TTC549 (cell line): Measurements from ENCODE around the gene OR52E4.

Source experiments
- FAIRE-seq: peaks from 2 replicates; lab custom pipeline; 2012; peaks lifted over from hg19 to GRCh38; lab: Jason Lieb, UNC

Gene OR52E4

GRCh38 chr11:5880329-5880728 is at the start of gene OR52E4:
OR52E4 (plus strand) TSS chr11:5880629; CDS start chr11:5884293, 3,664 bp downstream.
- FAIRE-seq = no peak

GRCh38 chr11:5831196-5831829 is 49.1 kb upstream of the OR52E4 start:
- no peak for FAIRE-seq

- FAIRE-seq = no peak
These were observed 47.0 kb upstream of the OR52E4 start for GRCh38 chr11:5833446-5833845.

GRCh38 chr11:5837695-5838094 is 42.7 kb upstream of the OR52E4 start:
- FAIRE-seq = no peak

GRCh38 chr11:5841797-5842196 is 38.6 kb upstream of the OR52E4 start, which contains the start of gene OR52E6:
OR52E6 (minus strand) TSS chr11:5841897; CDS start chr11:5841897, 0 bp downstream.
- no peak for FAIRE-seq

- no peak for FAIRE-seq
These were observed 33.7 kb upstream of the OR52E4 start for GRCh38 chr11:5846701-5847100.

- no peak for FAIRE-seq
These were observed 32.7 kb upstream of the OR52E4 start for GRCh38 chr11:5847711-5848110.

- no peak for FAIRE-seq
These were observed 29.4 kb upstream of the OR52E4 start for GRCh38 chr11:5851002-5851401.

- no peak for FAIRE-seq
These were observed 22.8 kb upstream of the OR52E4 start, which contains the start of gene OR52E8 for GRCh38 chr11:5857590-5857989. OR52E8 (minus strand) TSS chr11:5857690; CDS start chr11:5857690, 0 bp downstream.

- FAIRE-seq = no peak
These were observed 14.6 kb upstream of the OR52E4 start for GRCh38 chr11:5865826-5866225.

GRCh38 chr11:5878564-5878963 is 1.9 kb upstream of the OR52E4 start:
- FAIRE-seq = no peak

GRCh38 chr11:5881756-5882155 is 1.3 kb downstream of the OR52E4 start:
- FAIRE-seq = no peak

GRCh38 chr11:5887172-5887571 is 6.7 kb downstream of the OR52E4 start:
- FAIRE-seq = no peak

- FAIRE-seq = no peak
These were observed 7.2 kb downstream of the OR52E4 start for GRCh38 chr11:5887661-5888060.

- peak; percentile 43 for FAIRE-seq
These were observed 10.9 kb downstream of the OR52E4 start for GRCh38 chr11:5891216-5891800.

GRCh38 chr11:5892908-5893307 is 12.5 kb downstream of the OR52E4 start, which contains the start of gene OR52E5:
OR52E5 (plus strand) TSS chr11:5893208; CDS start chr11:5900777, 7,569 bp downstream.
- FAIRE-seq = no peak

GRCh38 chr11:5899534-5899933 is 19.1 kb downstream of the OR52E4 start:
- no peak for FAIRE-seq

- no peak for FAIRE-seq
These were observed 30.1 kb downstream of the OR52E4 start for GRCh38 chr11:5910540-5910939.

- no peak for FAIRE-seq
These were observed 42.5 kb downstream of the OR52E4 start for GRCh38 chr11:5922749-5923426.

GRCh38 chr11:5923427-5923776 is 43.0 kb downstream of the OR52E4 start:
- no peak for FAIRE-seq

GRCh38 chr11:5923794-5924193 is 43.4 kb downstream of the OR52E4 start:
- no peak for FAIRE-seq

GRCh38 chr11:5928271-5928670 is 47.8 kb downstream of the OR52E4 start:
- no peak for FAIRE-seq

- no peak for FAIRE-seq
These were observed 48.4 kb downstream of the OR52E4 start for GRCh38 chr11:5928811-5929210.
